OCI-LY3 (cell line): ENCODE measurements around the gene FXYD2.
A peak's percentile ranks its signal among the peaks of the same experiment; 100 is the strongest.

Experiments used
- H2AFZ ChIP-seq: fragments of 200-600, 300-600 bp; shearing (Covaris generic); 2 replicates; pipeline ENCODE4 v1.6.0; 2014; ENCODE audit warnings: antibody characterized with exemption, low read depth, low read length
- H3K27ac ChIP-seq: fragments of 200-600, 300-600 bp; sonication (generic); 2 replicates; pipeline ENCODE4 v1.5.1; 2014; ENCODE audit warnings: mild to moderate bottlenecking, low read length, moderate library complexity, mixed read lengths
- H3K27me3 ChIP-seq: fragments of 200-600, 300-600 bp; sonication (generic); 2 replicates; pipeline ENCODE4 v1.6.1; 2014; ENCODE audit warnings: low read depth, low read length, mixed read lengths
- H3K36me3 ChIP-seq: fragments of 200-600, 300-600 bp; sonication (generic); replicated peaks from 2 replicates; pipeline ENCODE3; 2014; ENCODE audit warnings: low read depth, low read length, mixed read lengths
- H3K4me1 ChIP-seq: fragments of 300-600, 200-600 bp; sonication (generic); 2 replicates; pipeline ENCODE4 v1.6.1; 2014; ENCODE audit warnings: low read length, mixed read lengths
- H3K4me2 ChIP-seq: fragments of 200-600, 300-600 bp; sonication (generic); 2 replicates; pipeline ENCODE4 v1.6.1; 2014; ENCODE audit warnings: low read length, mixed read lengths
- H3K4me3 ChIP-seq: fragments of 300-600, 200-600 bp; sonication (generic); 2 replicates; pipeline ENCODE4 v1.5.1; 2014; ENCODE audit warnings: antibody characterized with exemption, mild to moderate bottlenecking, low read length, moderate library complexity
- H3K79me2 ChIP-seq: fragments of 300-600, 200-600 bp; shearing (Covaris generic); 2 replicates; pipeline ENCODE4 v1.6.1; 2014; ENCODE audit warnings: mild to moderate bottlenecking, low read length, mixed read lengths
- H3K9ac ChIP-seq: fragments of 300-600, 200-600 bp; shearing (Covaris generic); 2 replicates; pipeline ENCODE4 v1.6.0; 2014; ENCODE audit warnings: mild to moderate bottlenecking, low read length, moderate library complexity
- H3K9me3 ChIP-seq: fragments of 200-600, 300-600 bp; shearing (Covaris generic); 2 replicates; pipeline ENCODE4 v1.6.1; 2014; ENCODE audit warnings: low read length, mixed read lengths; ENCODE audit not compliant: insufficient read depth
- H4K20me1 ChIP-seq: fragments of 200-600, 300-600 bp; sonication (generic); 2 replicates; pipeline ENCODE4 v1.6.1; 2016; ENCODE audit warnings: low read length, mixed read lengths; ENCODE audit not compliant: insufficient read depth
- EZH2phosphoT487 ChIP-seq: fragments of 200-600 bp; shearing (Covaris generic); IDR thresholded peaks from 2 replicates; pipeline ENCODE4 v1.6.1; 2018; ENCODE audit warnings: antibody characterized with exemption, mixed run types, low read depth
- TF ChIP-seq, protein P1 (sequence below): fragments of 200-600, 300-600 bp; sonication (generic); IDR thresholded peaks from 2 replicates; pipeline ENCODE4 v1.5.1; 2014; ENCODE audit warnings: antibody characterized with exemption, low read length, low read depth

The FXYD2 gene

DNA sequence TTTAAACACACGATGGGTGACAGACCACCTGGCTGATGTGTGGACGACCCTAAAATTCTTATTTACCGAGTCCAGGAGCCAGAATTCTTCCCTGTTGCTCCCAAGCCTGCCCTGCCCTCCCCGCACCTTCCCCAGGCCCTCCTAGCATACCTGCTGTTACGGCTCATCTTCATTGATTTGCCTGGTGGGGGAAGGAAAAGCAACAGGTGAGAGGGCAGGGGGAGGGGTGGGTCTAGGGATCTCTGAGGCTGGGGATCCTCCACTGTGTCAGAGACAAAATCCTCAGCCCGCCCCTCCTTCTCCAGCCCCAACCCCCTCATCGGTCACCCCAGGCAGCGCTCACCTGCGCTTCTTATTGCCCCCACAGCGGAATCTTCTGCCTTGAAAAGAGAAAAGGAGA is 4.0 kb downstream of the FXYD2 start:
- TF ChIP-seq, protein P1, sequence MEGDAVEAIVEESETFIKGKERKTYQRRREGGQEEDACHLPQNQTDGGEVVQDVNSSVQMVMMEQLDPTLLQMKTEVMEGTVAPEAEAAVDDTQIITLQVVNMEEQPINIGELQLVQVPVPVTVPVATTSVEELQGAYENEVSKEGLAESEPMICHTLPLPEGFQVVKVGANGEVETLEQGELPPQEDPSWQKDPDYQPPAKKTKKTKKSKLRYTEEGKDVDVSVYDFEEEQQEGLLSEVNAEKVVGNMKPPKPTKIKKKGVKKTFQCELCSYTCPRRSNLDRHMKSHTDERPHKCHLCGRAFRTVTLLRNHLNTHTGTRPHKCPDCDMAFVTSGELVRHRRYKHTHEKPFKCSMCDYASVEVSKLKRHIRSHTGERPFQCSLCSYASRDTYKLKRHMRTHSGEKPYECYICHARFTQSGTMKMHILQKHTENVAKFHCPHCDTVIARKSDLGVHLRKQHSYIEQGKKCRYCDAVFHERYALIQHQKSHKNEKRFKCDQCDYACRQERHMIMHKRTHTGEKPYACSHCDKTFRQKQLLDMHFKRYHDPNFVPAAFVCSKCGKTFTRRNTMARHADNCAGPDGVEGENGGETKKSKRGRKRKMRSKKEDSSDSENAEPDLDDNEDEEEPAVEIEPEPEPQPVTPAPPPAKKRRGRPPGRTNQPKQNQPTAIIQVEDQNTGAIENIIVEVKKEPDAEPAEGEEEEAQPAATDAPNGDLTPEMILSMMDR, result no peak
- no peak for TF ChIP-seq EZH2phosphoT487
- H3K79me2 ChIP-seq, result no peaks in the 10 kb centered on the region
- H4K20me1 ChIP-seq, result no peaks in the 10 kb centered on the region
- H3K27ac ChIP-seq, result no peak overlapping the region
- peaks cover 83% of the 10 kb centered on the region for H3K4me1 ChIP-seq
- H3K4me2 ChIP-seq, result no peak overlapping the region
- H3K36me3 ChIP-seq, result no peaks in the 10 kb centered on the region
- H3K9me3 ChIP-seq, result no peaks in the 10 kb centered on the region
- H3K4me3 ChIP-seq, result no peak overlapping the region
- H3K9ac ChIP-seq, result no peak overlapping the region
- H2AFZ ChIP-seq, result no peak overlapping the region
- no peaks in the 10 kb centered on the region for H3K27me3 ChIP-seq

DNA sequence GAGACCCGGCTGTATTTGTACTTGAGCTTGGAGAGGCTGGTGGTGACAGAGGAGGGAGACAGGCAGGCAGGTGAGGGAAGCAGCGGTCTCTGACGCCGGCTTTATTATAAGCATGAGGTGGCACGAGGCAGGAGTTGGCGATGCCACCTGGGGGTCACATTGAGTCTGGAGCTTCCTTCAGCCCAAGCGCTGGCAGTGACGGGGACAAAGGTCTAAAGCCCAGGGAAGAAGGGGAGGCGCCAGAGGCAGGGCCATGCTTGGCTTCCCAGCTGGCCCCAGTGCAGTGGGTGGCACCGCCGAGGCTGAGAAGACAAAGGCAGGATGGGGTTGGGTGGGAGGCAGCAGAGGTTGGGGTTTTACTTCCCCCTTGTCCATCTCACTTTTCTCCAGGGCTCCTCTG is 4.5 kb downstream of the FXYD2 start:
- no peak overlapping the region for H3K4me3 ChIP-seq
- no peak overlapping the region for H3K4me2 ChIP-seq
- H3K4me1 ChIP-seq, result peaks cover 82% of the 10 kb centered on the region
- H3K79me2 ChIP-seq, result no peaks in the 10 kb centered on the region
- TF ChIP-seq, protein P1, result no peak
- no peak for TF ChIP-seq EZH2phosphoT487
- H3K27ac ChIP-seq, result peak overlapping the region; percentile 18
- 0 out of 2 replicates have a peak overlapping the region, but pooled peaks have one; percentile 21 for H3K9ac ChIP-seq
- no peaks in the 10 kb centered on the region for H3K9me3 ChIP-seq
- no peaks in the 10 kb centered on the region for H3K27me3 ChIP-seq
- H4K20me1 ChIP-seq, result no peaks in the 10 kb centered on the region
- H3K36me3 ChIP-seq, result no peaks in the 10 kb centered on the region
- no peak overlapping the region for H2AFZ ChIP-seq

- no peaks in the 10 kb centered on the region for H3K36me3 ChIP-seq
- no peak overlapping the region for H3K4me2 ChIP-seq
These were observed 5.2 kb downstream of the FXYD2 start for GRCh38 chr11:117819096-117820040.

More at GRCh38 chr11:117819096-117820040, 5.2 kb downstream of the FXYD2 start:
- no peaks in the 10 kb centered on the region for H4K20me1 ChIP-seq
- H3K27me3 ChIP-seq, result no peaks in the 10 kb centered on the region
- no peaks in the 10 kb centered on the region for H3K9me3 ChIP-seq
- TF ChIP-seq, protein P1, result peak; percentile 93
- no peak for TF ChIP-seq EZH2phosphoT487
- no peak overlapping the region for H2AFZ ChIP-seq
- H3K9ac ChIP-seq, result peak overlapping the region; percentile 96; the same call in 1 of the 2 replicates
- H3K79me2 ChIP-seq, result no peaks in the 10 kb centered on the region
- H3K4me1 ChIP-seq, result peaks cover 82% of the 10 kb centered on the region
- H3K4me3 ChIP-seq, result no peak overlapping the region
- peak overlapping the region; percentile 97 for H3K27ac ChIP-seq
